GM18502 (cell line): Measurements from ENCODE around the gene TRAPPC2.
A peak's percentile ranks its signal among the peaks of the same experiment; 100 is the strongest.

ENCODE experiments used
- ATAC-seq: cut with Tn5 transposase; IDR thresholded peaks from one replicate; pipeline ENCODE4 v1.9.1; 2021; ENCODE audit warnings: mild to moderate bottlenecking; ENCODE audit not compliant: unreplicated experiment, poor library complexity

Gene TRAPPC2

GRCh38 chrX:13734278-13735172, at the start of gene TRAPPC2, which contains the start of gene OFD1:
TRAPPC2 (minus strand) TSS chrX:13734620; CDS start chrX:13719963, 14,657 bp downstream.
OFD1 (plus strand) TSS chrX:13734748; CDS start chrX:13735072, 324 bp downstream.
- peak; percentile 94 for ATAC-seq

DNA sequence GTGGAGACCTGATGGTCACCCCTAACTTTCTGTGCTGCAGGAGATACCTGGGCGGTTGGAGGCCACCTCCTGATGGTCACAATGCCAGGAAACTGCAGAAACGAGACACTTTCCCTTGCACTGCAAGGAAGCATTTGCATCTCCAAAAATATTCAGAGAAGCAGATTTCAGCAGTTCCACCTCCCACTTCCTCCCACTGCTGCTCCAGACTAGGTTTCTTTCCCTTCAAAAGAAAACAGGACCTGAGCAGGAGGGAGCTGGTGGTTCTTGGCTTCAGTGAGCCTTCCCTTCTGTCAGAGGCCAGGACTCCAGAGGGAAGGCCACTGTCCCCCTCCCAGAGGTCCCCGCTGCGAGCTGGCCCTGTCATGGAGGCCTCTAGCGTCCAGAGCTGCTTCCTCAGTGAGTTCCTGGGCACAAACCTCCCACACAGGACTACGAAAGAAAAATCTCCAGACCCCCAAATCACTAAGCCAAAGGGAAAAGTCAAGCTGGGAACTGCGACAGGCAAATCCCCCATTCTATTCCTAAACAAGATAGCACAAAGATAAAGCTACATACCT, 46.5 kb upstream of the TRAPPC2 start:
- ATAC-seq: no peak

- no peak for ATAC-seq
These were observed 44.5 kb upstream of the TRAPPC2 start for GRCh38 chrX:13778916-13779315.

GRCh38 chrX:13776387-13776786, 42.0 kb upstream of the TRAPPC2 start:
- no peak for ATAC-seq

- ATAC-seq: no peak
These were observed 41.4 kb upstream of the TRAPPC2 start for GRCh38 chrX:13775837-13776236.

- ATAC-seq: no peak
These were observed 40.3 kb upstream of the TRAPPC2 start for GRCh38 chrX:13774696-13775095.

DNA sequence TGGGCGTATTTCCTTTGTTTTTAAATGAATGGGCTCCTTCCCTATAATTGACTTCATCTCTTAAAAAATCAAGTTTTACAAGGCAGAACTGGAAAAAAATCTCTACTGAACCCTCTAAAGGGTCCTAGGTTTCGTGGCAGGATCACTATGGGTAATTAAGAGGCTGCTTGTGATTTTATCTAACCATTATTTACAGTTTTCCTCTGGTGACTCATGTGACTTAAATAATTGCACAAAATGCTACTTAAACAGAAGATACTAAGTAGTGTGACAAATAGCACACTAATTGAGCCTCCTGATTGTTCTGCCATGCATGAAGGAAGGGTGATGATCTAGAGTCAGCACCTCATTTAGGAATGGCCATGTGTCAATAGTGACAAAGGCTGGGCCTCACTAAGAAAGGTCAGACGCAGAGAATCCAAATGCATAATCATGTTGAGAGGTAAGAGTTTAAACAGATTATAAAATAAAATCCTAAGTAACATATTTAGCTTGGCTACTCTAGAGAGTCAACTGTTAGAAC, 35.7 kb upstream of the TRAPPC2 start:
- ATAC-seq: no peak

GRCh38 chrX:13768939-13769338, 34.5 kb upstream of the TRAPPC2 start:
- no peak for ATAC-seq

- ATAC-seq: no peak
These were observed 30.3 kb upstream of the TRAPPC2 start for GRCh38 chrX:13764765-13765164.

DNA sequence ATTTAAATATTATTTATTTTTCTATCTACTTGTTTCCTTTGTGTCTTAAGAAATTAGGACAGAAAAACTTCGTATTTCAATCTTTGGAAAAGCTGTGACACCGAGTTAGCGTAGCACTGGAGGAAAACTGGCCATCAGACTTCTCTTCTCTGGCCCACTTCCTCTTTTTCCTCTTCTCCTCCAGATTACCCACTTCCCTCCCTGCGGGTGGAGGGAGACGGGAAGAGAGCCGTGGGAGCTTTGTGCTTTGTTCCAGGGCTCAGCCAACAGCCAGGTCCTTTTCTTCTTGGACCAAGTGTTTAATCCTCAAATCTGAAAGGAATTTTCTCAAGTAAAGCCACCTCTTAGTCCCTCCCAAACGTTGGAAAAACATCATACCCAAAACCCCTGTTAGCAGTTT, 29.9 kb upstream of the TRAPPC2 start:
- ATAC-seq: no peak

- no peak for ATAC-seq
These were observed 29.1 kb upstream of the TRAPPC2 start for GRCh38 chrX:13763489-13763888.

DNA sequence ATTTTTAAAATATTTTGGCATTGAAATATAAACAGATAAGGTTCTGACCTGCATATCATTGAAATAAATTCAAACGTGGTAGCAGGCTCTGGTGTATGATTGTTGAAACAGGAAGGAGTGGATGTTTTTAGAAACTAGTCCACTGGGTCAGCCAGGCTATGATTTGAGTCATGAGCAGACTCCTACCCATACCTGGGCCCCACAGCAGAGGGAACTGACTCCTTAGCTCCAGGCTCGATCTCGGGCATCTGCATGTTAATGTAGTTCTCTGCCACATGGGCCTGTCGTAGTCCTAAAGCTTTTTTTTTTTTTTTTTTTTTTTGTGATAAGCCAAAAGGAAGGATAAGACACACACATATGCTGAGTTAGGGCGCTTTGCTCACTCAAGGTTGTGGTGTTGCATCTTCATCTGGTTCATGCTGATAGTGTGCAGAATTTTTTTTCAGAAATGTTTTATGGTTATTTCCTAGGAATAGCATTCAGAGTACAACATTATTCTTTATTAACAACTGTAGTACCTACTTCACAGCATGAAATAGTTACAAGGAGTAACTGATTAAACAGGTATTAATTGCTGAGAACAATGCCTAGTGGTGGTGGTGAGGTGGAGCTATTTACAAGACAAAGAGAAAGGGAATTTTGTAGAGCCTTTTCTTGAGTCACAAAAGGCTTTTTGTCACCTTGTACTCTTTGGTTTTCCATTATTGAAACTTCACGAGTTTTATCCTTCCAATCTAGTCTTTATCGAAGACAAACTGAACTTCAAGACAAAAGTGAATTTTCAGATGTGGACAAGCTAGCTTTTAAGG, 27.4 kb upstream of the TRAPPC2 start:
- peak; percentile 74 for ATAC-seq

DNA sequence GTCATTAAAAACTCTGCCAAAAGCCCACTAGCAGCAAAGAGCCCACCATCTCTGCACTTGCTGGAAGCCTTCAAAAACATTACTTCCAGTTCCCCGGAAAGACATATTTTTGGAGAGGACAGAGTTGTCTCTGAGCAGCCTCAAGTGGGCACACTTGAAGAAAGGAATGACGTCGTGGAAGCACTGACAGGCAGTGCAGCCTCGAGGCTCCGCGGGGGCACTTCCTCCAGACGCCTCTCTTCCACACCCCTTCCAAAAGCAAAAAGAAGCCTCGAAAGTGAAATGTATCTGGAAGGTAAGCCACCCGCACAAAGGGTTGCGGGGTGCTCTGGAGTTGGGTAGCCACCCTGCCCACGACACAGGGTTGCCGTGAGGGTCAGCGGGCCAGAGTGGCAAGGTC, 26.0 kb upstream of the TRAPPC2 start:
- no peak for ATAC-seq

GRCh38 chrX:13759152-13759718, 24.8 kb upstream of the TRAPPC2 start:
- ATAC-seq: peak; percentile 62

GRCh38 chrX:13756381-13756780, 22.0 kb upstream of the TRAPPC2 start:
- no peak for ATAC-seq

- ATAC-seq: no peak
These were observed 20.8 kb upstream of the TRAPPC2 start for GRCh38 chrX:13755254-13755653.

- ATAC-seq: no peak
These were observed 20.3 kb upstream of the TRAPPC2 start for GRCh38 chrX:13754765-13755164.

DNA sequence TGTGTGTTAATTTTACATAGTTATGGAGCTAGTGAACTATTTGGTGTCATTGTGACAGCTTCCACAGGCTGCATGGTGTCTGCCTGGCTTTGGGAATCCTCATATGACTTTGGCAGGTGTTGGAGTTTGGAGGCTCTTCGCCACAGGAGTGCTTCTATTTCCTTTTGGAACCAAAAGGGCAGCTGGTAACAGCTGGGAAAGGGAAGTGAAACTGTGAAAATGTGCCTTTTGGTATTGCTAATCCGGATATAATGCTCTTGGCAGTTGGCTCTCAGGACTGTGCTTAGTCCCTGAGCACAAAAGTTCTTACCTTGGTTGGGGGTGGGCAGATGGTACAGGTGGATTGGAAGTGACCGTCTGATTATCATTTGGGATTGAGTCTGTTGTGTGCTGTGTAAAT, 18.2 kb upstream of the TRAPPC2 start:
- ATAC-seq: peak; percentile 66

- no peak for ATAC-seq
These were observed 17.7 kb upstream of the TRAPPC2 start for GRCh38 chrX:13752141-13752540.

DNA sequence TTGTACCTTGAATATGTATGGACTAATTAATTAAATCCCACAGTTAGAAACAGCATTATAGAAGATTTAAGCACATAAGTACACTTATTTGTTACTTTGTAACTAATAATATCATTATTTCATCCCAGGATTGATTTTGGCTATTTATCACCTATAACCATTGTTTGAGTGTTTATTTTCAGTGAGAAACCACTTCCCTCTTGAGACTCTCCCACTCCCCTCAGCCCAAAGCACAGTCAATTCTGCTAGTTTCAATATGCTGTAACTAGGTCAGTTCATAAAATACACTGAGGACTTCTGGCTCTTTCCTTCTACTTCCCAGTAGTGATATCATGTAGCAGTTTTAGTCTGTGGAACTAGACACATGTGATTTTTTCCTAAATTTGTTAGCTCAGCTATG, 16.4 kb upstream of the TRAPPC2 start:
- ATAC-seq: peak; percentile 53
